DMS 273 (cell line): ENCODE data around the gene CST6.
"Not testable (repeated sequence)": the region's sequence is repeated elsewhere in the genome, so short reads cannot be mapped to it uniquely, and the experiment has no call there.

Experiments used
- DNase-seq: peaks from one replicate; lab custom pipeline; 2025; ENCODE audit not compliant: unreplicated experiment; lab: John Stamatoyannopoulos, UW

Gene CST6

GRCh38 chr11:66014804-66015453 lies 3.1 kb downstream of the CST6 start:
- DNase-seq = peak; percentile 52

- DNase-seq = peak; percentile 63
These were observed 3.7 kb downstream of the CST6 start for GRCh38 chr11:66015454-66015881.

- DNase-seq = peak; percentile 90
These were observed 4.4 kb downstream of the CST6 start for GRCh38 chr11:66015936-66016792.

GRCh38 chr11:66016793-66017177 lies 5.0 kb downstream of the CST6 start:
- DNase-seq = no peak

GRCh38 chr11:66017321-66017720 lies 5.5 kb downstream of the CST6 start:
- DNase-seq = no peak

- no peak for DNase-seq
These were observed 8.4 kb downstream of the CST6 start for GRCh38 chr11:66020212-66020611.

- no peak for DNase-seq
These were observed 9.0 kb downstream of the CST6 start for GRCh38 chr11:66020618-66021357.

GRCh38 chr11:66022401-66023185 lies 10.8 kb downstream of the CST6 start:
- peak; percentile 86 for DNase-seq

- not testable (repeated sequence) for DNase-seq
These were observed 11.3 kb downstream of the CST6 start for GRCh38 chr11:66023186-66023440.

GRCh38 chr11:66026017-66026529 lies 14.3 kb downstream of the CST6 start, which contains the start of gene CATSPER1:
CATSPER1 (minus strand) TSS chr11:66026479; CDS start chr11:66026379, 100 bp downstream.
- DNase-seq = no peak

- DNase-seq = peak; percentile 16
These were observed 21.3 kb downstream of the CST6 start for GRCh38 chr11:66032957-66033735.

GRCh38 chr11:66035653-66036333 lies 24.0 kb downstream of the CST6 start:
- DNase-seq = peak; percentile 50

- no peak for DNase-seq
These were observed 24.5 kb downstream of the CST6 start for GRCh38 chr11:66036334-66036710.

- DNase-seq = no peak
These were observed 25.5 kb downstream of the CST6 start for GRCh38 chr11:66037327-66037726.

GRCh38 chr11:66039765-66040164 lies 28.0 kb downstream of the CST6 start:
- no peak for DNase-seq

- no peak for DNase-seq
These were observed 30.6 kb downstream of the CST6 start for GRCh38 chr11:66042227-66042995.

GRCh38 chr11:66042996-66043906 lies 31.4 kb downstream of the CST6 start:
- no peak for DNase-seq

GRCh38 chr11:66044757-66045156 lies 32.9 kb downstream of the CST6 start:
- no peak for DNase-seq
